Spleen (tissue), 11 donors: ENCODE data around the gene BFSP1. TPM values are rescaled to one million over a fixed set of nuclear protein-coding genes. Genes with fewer than 3 reads are reported as not detected.

Source experiments
- DNase-seq: peaks from one replicate; pipeline ENCODE4 v3.0.0-alpha.2; 2020
- H3K27ac ChIP-seq, 8 donors: fragments of 200-600 bp; sonication (generic) in 7 of 8; 1 replicate in 4 of 8; 2 replicates in 4 of 8; pipeline versions ENCODE4 v1.5.0 to v1.8.0; 2016 to 2021; ENCODE audit warnings: inconsistent platforms in 4 of 8, mild to moderate bottlenecking in 4 of 8, moderate library complexity in 1 of 8
- H3K27me3 ChIP-seq, 7 donors: fragments of 200-600 bp; sonication (generic) in 6 of 7; replicated peaks in 1 of 7; 1 replicate in 4 of 7; 2 replicates in 3 of 7; pipeline versions ENCODE4 v1.5.0 to v1.8.0; 2016 to 2021; ENCODE audit warnings: inconsistent platforms in 3 of 7, mild to moderate bottlenecking in 1 of 7
- H3K36me3 ChIP-seq, 6 donors: fragments of 200-600 bp; sonication (generic) in 5 of 6; 1 replicate in 4 of 6; 2 replicates in 2 of 6; pipeline versions ENCODE4 v1.5.0 to v1.8.0; 2016 to 2021; ENCODE audit warnings: inconsistent platforms in 2 of 6
- H3K4me1 ChIP-seq, 6 donors: fragments of 200-600 bp; sonication (generic) in 5 of 6; 1 replicate in 3 of 6; 2 replicates in 3 of 6; pipeline versions ENCODE4 v1.5.0 to v1.8.0; 2016 to 2021; ENCODE audit warnings: inconsistent platforms in 3 of 6
- H3K4me3 ChIP-seq, 8 donors: fragments of 200-600 bp; sonication (generic) in 7 of 8; 1 replicate in 4 of 8; 2 replicates in 4 of 8; pipeline versions ENCODE4 v1.5.0 to v1.8.0; 2016 to 2021; ENCODE audit warnings: inconsistent platforms in 4 of 8, mild to moderate bottlenecking in 4 of 8, moderate library complexity in 2 of 8
- H3K9me3 ChIP-seq, 8 donors: fragments of 200-600 bp; sonication (generic) in 7 of 8; 1 replicate in 4 of 8; 2 replicates in 4 of 8; pipeline versions ENCODE4 v1.5.0 to v1.8.0; 2016 to 2021; ENCODE audit warnings: inconsistent platforms in 4 of 8
- CTCF ChIP-seq, 11 experiments: fragments of 200-600 bp in 7 of 11; fragments of 450-650 bp in 4 of 11; sonication (generic) in 4 of 11; IDR thresholded peaks in 8 of 11; conservative IDR thresholded peaks in 3 of 11; 1 replicate in 7 of 11; 2 replicates in 4 of 11; pipeline versions ENCODE4 v1.4.0 to v1.8.0; 2016 to 2021; ENCODE audit warnings: antibody characterized with exemption in 11 of 11, inconsistent platforms in 4 of 11, mild to moderate bottlenecking in 1 of 11
- POLR2A ChIP-seq, 3 donors: fragments of 450-650 bp; IDR thresholded peaks; one replicate each; pipeline ENCODE4 v1.5.1; 2017; ENCODE audit warnings: antibody characterized with exemption in 3 of 3, mild to moderate bottlenecking in 1 of 3
- POLR2AphosphoS5 ChIP-seq, 3 donors: sonication (generic); formaldehyde crosslinking; IDR thresholded peaks; one replicate each; pipeline ENCODE4 v1.5.1; 2017; ENCODE audit warnings: antibody characterized with exemption in 3 of 3
- WGBS, 5 donors: extraction: QIAGEN DNeasy Blood & Tissue Kit in 3 of 5; methylation state at CpG; one replicate each; pipeline versions ENCODE4 v1.1.5 to v1.1.7; 2013 to 2018; 5-methylcytosine and 5-hydroxymethylcytosine counted together
- intact Hi-C: fragments of 100-400 bp; cut with DNase I; formaldehyde crosslinking; loops from one replicate; pipeline ENCODE4 v1.15.0; 2023; ENCODE audit warnings: low total_unique reads
- polyA plus RNA-seq, 3 donors: library from polyadenylated mRNA; stranded (reverse); fragments of 200-250 nt; gene quantifications; one replicate each; pipeline ENCODE4 v1.2.1, GENCODE V29; 2013
- total RNA-seq, 7 donors: library from RNA; depleted of rRNA in 3 of 7; stranded (reverse); fragments of >200 nt in 3 of 7; fragmentation: NEBNext Ultra II Directional in 4 of 7; extraction: Animal tissue kit (Norgen Biotek cat#: 25700) in 4 of 7; gene quantifications; one replicate each; pipeline versions ENCODE4 v1.1.0 to v1.2.1, GENCODE V29; 2016 to 2021
- donor health status: healthy with polysubstance abuse.
- donor health status: DM: no; HTN: no; CAD: no; lungs with moderate emphysema.
- donor health status: DM: no; HTN: no; CAD: no.
- donor health status: Bipolar disorder and iron deficiency.
- donor health status: healthy.
- donor health status: DM: no; HTN: no; CAD: no.
- donor health status: DM: yes; HTN: yes; CAD: no.

BFSP1 gene
- total and polyA plus RNA-seq, 10 donors = 0.13 to 0.86 (median 0.41) TPM

GRCh38 chr20:17482536-17482935 is 48.6 kb downstream of the BFSP1 start:
- H3K27me3 ChIP-seq = peaks cover 0 to 19% (median 0%) of the 10 kb centered on the region in 7 donors
- intact Hi-C loops = no loop called here
- no peaks in the 10 kb centered on the region for H3K9me3 ChIP-seq
- H3K27ac ChIP-seq = no peak overlapping the region
- no peaks in the 10 kb centered on the region for H3K36me3 ChIP-seq
- TF ChIP-seq CTCF (IDR thresholded peaks at IDR 0.05 in 8 of 11, conservative IDR thresholded peaks at IDR 0.05 in 3 of 11) (no peak), POLR2A (IDR thresholded peaks at IDR 0.05) (no peak), POLR2AphosphoS5 (IDR thresholded peaks at IDR 0.05) (no peak)
- DNase-seq = no peak
- WGBS, 5 donors = 80 to 90% (median 86%) methylated on average over 5 of the region's 5 CpGs
- no peaks in the 10 kb centered on the region for H3K4me1 ChIP-seq
- no peak overlapping the region for H3K4me3 ChIP-seq

- 87 to 95% (median 93%) methylated on average over 13 to 16 of the region's 16 CpGs for WGBS, 5 donors
- H3K27me3 ChIP-seq = peaks cover 0 to 19% (median 0%) of the 10 kb centered on the region in 7 donors
- H3K9me3 ChIP-seq = no peaks in the 10 kb centered on the region
- intact Hi-C loops = no loop called here
- H3K27ac ChIP-seq = no peak overlapping the region
- no peaks in the 10 kb centered on the region for H3K4me1 ChIP-seq
- DNase-seq = no peak
- H3K36me3 ChIP-seq = no peaks in the 10 kb centered on the region
- TF ChIP-seq POLR2A (IDR thresholded peaks at IDR 0.05) (no peak), POLR2AphosphoS5 (IDR thresholded peaks at IDR 0.05) (no peak), CTCF (IDR thresholded peaks at IDR 0.05 in 8 of 11, conservative IDR thresholded peaks at IDR 0.05 in 3 of 11) (no peak)
- no peak overlapping the region for H3K4me3 ChIP-seq
Observed at GRCh38 chr20:17481661-17482060, 49.5 kb downstream of the BFSP1 start.

- DNase-seq = no peak
- Histone ChIP-seq H3K27ac (no peak overlapping the region), H3K4me1 (no peaks in the 10 kb centered on the region), H3K9me3 (no peaks in the 10 kb centered on the region), H3K36me3 (no peaks in the 10 kb centered on the region), H3K27me3 (peaks cover 0 to 19% (median 0%) of the 10 kb centered on the region in 7 donors), H3K4me3 (no peak overlapping the region)
- 85 to 91% (median 88%) methylated on average over 11 of the region's 11 CpGs for WGBS, 5 donors
- no peak for TF ChIP-seq POLR2AphosphoS5 (IDR thresholded peaks at IDR 0.05)
- intact Hi-C loops = no loop called here
Observed at GRCh38 chr20:17480696-17481095, 50.5 kb downstream of the BFSP1 start.

- Histone ChIP-seq H3K27me3 (peaks cover 0 to 19% (median 0%) of the 10 kb centered on the region in 7 donors), H3K9me3 (no peaks in the 10 kb centered on the region), H3K4me3 (no peak overlapping the region), H3K36me3 (no peaks in the 10 kb centered on the region), H3K4me1 (no peaks in the 10 kb centered on the region), H3K27ac (no peak overlapping the region)
- TF ChIP-seq POLR2A (IDR thresholded peaks at IDR 0.05) = no peak
- TF ChIP-seq POLR2AphosphoS5 (IDR thresholded peaks at IDR 0.05) = no peak
- TF ChIP-seq CTCF (IDR thresholded peaks at IDR 0.05 in 8 of 11, conservative IDR thresholded peaks at IDR 0.05 in 3 of 11) = no peak
- DNase-seq = no peak
- intact Hi-C loops = no loop called here
- 90 to 96% (median 93%) methylated on average over 23 of the region's 23 CpGs for WGBS, 5 donors
Observed at GRCh38 chr20:17479063-17479657, 52.0 kb downstream of the BFSP1 start.
